GM19035 (cell line): ENCODE measurements around the gene MRTFB.

Experiments used
- ATAC-seq: cut with Tn5 transposase; IDR thresholded peaks from one replicate; pipeline ENCODE4 v1.9.1; 2021; ENCODE audit not compliant: unreplicated experiment

Gene MRTFB

DNA sequence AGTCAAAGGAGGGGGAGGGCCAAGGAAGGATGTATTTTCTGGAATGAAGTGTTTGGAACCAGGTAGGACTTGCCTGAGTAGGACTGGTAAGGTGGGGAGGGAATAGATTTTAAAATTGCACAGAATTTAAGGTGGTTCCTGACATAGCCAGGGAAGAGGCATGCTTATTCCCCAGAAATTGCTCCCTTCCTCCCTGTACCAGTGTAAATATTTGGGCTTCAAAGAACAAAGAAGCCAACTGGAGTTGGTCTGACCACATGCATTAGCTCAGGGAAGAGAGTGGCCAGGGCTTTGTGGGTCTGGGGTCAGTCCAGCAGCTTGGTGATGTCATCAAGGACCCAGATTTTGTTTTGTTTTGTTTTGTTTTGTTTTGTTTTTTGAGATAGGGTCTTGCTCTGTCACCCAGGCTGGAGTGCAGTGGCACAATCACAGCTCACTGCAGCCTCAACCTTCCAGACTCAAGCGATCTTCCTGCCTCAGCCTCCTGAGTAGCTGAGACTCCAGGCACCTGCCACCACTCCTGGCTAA is 9.3 kb upstream of the MRTFB start:
- no peak for ATAC-seq

DNA sequence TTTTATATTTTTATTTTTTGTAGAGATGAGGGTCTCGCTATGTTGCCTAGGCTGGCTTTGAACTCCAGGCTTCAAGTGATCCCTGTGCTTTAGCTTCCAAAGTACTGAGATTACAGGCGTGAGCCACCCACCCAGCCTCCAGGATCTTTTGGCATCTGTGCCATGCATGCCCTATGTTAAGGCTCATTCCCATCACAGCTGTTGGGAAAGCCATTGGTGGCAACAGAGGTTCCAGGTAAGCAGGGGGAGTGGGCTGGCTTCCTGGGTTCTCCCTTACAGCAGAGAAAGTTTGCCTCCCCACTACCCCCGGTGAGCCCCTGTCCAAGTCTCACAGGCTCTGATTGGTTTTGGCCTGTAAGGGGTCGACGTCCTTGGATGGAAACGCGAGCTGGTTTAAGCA is 8.9 kb upstream of the MRTFB start:
- no peak for ATAC-seq

DNA sequence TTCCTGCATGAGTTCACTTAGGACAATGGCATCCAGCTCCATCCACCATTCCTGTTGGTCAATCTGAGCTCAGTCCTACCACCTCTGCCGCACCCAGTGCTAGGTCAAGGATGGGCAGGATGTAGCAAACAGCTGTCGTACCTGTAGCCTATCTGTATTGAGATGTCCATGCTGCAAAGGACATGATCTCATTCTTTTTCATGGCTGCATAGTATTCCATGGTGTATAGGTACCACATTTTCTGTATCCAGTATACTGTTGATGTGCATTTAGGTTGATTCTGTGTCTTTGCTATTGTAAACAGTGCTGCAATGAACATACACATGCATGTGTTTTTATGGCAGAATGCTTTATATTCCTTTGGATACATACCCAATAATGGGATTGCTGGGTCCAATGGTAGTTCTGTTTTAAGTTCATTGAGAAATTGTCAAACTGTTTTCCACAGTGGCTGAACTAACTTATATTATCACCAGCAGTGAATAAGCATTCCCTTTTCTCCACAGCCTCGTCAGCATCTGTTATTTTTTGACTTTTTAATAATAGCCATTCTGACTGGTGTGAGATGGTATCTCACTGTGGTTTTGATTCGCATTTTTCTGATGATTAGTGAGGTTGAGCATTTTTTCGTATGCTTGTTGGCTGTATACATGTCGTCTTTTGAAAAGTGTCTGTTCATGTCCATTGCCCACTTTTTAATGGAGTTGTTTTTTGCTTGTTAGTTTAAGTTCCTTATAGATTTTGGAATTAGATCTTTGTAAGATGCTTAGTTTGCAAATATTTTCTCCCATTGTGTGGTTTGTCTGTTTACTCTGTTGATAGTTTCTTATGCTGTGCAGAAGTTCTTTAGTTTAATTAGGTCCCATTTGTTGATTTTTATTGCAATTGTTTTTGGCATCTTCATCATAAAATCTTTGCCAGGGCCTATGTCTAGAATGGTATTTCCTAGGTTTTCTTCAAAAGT is 7.2 kb upstream of the MRTFB start:
- ATAC-seq, result no peak

DNA sequence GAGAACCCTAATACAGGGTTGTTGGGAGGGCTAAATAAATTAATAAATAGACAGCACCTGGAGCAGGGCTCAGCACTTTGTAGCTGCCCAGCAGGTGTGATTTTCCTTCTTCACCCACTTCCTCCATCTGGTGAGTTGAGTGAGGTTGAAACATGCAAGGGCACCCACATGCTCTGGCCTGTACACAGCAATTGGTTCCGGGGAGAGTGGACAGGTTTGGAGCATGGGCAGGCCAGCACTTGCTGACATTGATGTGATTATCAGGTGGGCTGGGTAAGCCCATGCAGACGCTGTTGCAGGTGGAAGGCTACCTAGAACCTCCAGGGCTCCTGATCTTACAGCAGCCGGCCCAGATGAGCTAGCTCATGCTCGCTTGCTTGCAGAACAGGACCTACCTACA is 1.3 kb upstream of the MRTFB start:
- ATAC-seq, result no peak

DNA sequence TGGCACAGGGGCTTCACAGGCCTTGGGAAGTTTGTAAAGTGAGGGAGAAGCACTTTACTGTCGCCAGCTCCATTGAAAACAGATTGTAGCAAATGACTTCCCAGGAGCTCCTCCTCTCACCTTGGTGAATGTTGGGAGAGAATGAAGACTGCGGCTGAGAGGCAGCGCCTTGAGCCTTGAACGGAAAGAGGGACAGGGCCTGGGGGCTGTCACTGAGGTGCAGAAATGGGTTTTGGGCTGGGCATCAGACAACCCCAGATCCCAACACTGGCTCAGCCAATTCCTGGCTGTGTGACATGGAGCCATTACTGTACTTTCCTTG is 603 bp upstream of the MRTFB start:
- ATAC-seq, result no peak

DNA sequence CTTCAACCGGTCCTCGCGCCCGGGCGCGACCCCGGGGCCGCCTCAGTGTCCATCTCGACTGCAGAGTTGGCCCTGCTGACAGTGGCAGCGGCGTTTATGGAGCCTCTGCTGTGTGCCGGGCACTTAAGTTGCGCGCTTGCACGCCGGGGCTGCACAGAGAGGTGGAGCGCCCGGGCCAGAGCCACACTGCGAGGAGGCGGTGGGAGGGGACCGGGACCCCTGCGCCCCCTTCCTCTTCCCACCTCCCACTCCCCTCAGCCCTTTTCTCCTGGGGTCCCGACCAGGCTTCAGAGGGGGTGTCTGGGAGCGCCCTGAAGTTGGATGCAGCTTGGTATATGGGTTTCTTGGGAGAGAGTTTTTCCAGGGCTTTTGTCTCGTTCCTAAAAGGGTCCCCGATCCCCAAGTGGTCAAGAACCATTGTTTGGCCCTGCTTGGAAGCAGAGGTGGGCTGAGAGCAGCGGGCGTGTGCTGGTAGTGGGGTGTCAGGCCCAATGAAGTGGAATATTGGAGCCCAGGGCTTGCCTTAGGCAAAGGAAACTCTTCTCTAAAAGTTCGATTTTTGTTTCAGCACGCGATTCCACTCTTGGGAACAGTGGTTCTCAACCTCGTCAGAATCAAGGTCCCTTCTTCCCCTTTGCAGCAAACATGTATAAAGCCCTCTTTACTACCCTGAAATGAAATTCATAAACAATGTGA is 605 bp downstream of the MRTFB start:
- ATAC-seq, result peak; percentile 37

DNA sequence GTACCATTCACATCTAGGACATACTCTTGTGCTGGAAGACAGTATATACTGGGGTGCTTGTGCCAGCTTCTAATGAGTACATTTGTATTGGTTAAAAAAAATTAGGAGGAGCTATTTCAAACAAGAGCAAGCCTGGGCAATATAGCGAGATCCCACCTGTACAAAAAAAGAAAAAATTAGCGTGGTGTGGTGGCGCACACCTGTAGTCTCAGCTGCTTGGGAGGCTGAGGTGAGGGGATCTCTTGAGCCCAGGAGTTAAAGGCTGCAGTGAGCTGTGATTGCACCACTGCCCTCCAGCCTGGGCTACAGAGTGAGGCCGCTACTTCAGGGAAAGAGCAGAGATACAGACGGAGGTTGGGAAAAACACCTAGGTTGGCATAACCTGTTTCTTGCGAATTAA is 1.2 kb downstream of the MRTFB start:
- ATAC-seq, result no peak

DNA sequence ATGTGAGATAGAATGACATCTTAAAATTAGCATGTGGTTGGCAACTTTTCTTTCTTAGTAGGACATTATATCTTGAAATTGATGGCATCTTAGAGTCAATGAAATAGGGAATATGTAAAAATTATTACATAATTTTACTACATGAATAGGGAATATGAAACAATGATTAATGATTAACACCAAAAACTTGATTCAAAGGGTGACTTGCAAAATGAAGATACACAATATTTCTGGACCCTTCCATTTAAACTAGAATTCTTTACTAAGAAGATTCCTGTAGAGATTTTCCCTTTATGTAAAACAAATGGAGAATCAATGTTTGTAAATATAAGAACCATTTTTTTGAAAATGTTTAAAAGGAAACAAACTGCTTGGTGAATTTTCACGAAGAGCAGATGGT is 3.4 kb downstream of the MRTFB start:
- no peak for ATAC-seq

DNA sequence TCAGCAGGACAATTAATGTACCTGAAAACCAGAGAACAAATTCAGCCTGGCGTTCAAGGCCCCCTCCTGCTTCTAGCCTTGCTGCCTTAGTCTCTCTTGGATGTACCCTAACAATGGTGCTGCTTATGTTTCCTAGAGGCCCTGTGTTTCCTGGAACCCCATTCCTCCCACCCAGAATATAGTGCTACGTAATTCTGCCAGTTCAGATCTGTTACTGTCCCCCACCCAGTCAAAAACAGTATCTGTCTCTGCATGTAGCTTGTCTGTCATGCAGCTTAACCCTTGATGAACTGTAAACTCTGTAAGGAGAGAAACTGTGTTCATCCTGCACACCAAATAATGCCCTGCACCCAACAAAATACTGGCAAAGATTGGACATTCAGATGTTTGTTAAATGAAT is 6.8 kb downstream of the MRTFB start:
- ATAC-seq, result no peak

DNA sequence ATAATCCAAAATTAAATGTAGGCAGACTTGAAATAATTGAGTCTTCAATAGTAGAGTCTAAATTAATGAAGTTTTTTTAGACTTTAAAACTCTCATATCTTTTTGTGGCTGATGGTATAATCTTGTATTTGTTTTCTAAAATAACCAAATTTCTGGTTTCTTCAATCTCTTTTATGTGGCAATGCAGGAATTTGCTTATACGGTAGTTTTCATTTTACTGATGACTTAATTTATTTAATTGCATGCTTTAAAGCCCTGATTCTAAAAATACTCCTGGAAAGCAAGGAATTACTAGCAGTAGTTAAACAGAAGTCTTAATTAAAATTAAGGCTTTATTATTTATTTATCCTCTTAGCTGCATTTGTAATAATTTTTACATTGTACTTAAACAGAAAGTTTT is 15.4 kb downstream of the MRTFB start:
- no peak for ATAC-seq

DNA sequence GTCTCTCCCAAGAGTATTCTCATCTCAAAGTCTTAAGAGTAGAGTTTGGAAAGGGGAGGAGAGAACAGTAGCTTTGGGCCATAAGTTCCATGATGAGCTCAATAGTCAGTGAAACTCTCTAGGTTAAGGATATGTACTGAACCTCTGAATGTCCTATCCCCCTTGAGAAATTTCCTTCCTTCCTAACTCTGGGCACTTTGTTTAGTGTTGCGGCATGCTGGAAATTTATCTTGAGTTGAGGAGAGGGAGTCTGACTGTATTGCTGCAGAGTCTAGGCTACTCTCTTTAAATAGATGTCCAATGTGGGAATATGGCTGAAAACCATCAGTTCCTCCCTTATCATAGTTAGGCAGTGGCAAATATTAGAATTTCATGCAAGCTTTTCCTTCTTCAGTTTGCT is 16.1 kb downstream of the MRTFB start:
- no peak for ATAC-seq

DNA sequence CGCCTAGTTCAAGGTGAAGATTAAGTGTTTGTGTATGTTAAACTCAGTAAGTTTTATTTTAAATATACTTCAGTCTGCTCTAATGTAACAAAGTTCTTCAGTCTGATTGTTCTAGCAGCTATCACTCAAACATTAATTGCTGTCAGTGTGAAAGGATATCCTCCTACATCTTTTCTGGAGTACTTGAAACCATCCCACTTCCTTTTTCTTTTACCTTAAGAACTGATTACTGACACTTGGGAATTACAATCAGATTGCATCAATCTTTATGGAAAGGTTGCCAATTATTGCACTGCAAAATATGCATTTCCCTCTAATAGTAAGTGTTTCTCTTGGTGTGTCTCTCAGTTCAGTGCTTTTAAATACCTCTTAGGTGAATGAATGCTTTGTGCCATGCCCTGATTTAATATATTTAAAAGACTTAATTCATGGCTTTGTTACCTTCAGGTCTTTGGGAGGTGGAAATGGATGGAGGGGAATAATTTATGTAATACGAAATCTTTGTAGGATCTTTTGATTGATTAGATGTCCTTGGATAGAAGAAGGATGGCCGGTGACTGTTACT is 16.6 kb downstream of the MRTFB start:
- ATAC-seq, result no peak

DNA sequence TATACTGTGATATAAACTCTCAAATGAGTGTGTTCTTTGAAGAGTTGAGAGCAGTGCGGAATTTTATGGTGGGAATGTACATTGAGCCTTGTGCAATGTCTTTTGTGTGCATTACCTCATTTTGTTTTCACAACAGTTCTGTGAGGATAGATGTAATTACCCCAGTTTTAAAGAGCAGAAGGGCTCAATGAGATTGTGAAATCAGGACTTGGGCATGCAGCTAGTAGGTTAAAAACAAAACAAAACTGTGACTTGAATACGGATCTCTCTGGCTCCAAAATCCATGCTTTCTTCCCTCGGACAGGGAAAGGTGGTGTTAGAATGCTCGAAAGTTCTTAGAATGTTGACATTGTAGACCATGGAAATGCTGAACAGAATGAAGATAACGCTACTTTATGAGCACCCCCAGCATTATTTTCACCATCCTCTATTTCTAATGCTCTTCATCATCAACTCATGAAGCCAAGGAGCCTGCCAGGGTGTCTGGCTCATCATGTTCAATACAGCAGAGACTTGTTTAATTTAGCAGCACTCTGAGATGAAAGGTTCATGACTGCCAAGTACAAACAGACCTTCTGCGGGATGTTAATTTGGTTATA is 17.1 kb downstream of the MRTFB start:
- no peak for ATAC-seq

DNA sequence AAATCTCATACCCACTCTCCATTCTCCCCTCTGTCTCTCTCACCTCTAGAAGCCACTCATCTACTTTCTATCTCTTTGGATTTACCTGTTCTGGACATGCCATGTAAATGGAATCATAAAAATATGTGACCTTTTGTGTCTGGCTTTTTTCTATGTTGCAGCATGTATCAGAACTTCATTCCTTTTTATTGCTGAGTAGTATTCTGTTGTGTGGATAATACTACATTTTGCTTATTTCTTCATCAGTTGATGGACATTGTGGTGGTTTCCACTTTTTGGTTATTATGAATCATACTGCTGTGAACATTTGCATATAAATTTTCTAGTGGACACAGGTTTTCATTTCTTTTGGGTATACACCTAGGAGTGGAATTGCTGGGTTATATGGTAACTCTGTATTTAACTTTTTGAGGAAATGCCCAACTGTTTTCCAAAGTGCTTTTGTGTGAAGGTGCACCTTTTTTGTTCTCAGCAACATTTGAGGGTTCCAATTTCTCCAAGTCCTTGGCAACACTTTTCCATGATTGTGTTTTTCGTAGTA is 18.2 kb downstream of the MRTFB start:
- no peak for ATAC-seq

DNA sequence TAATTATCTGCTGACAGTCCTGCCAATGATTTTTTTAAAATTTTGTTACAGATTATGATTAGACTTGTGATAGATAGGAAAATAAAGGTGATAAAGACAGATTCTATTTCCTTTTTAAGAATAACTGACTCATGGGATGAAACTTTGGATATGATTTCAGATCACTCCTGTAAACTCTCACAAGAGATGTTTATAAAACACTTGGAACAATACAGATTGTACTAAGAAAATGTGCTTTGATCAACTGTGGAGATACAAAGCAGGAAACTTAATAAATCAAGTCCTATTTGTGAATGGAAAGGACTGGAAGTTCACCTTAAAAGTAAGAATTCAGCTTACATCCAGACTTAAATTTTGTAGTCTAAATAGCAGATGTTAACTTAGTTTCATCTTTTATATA is 21.4 kb downstream of the MRTFB start:
- ATAC-seq, result no peak

DNA sequence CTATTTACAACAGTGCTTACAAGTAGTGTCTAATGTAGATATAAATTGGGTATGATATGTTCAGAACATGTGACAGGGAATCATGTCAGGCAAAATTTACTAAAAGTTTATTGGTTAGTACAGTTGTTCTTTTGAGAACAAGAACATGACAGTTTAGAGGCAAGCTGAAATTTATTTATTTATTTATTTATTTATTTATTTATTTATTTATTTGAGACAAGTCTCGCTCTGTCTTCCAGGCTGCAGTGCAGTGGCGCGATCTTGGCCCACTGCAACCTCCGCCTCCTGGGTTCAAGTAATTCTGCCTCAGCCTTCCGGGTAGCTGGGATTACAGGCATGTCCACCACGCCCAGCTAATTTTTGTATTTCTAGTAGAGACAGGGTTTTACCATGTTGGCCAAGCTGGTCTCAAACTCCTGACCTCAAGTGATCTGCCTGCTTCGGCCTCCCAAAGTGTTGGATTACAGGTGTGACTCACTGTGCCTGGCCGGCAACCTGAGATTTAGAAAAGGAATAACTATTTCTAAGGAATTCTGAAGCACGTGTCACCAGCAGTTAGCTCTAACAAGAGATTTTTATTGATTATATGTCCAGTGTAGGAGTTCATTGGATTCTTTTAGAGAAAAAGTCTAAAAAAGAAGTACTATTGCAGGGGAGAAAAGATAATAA is 24.9 kb downstream of the MRTFB start:
- ATAC-seq, result no peak

DNA sequence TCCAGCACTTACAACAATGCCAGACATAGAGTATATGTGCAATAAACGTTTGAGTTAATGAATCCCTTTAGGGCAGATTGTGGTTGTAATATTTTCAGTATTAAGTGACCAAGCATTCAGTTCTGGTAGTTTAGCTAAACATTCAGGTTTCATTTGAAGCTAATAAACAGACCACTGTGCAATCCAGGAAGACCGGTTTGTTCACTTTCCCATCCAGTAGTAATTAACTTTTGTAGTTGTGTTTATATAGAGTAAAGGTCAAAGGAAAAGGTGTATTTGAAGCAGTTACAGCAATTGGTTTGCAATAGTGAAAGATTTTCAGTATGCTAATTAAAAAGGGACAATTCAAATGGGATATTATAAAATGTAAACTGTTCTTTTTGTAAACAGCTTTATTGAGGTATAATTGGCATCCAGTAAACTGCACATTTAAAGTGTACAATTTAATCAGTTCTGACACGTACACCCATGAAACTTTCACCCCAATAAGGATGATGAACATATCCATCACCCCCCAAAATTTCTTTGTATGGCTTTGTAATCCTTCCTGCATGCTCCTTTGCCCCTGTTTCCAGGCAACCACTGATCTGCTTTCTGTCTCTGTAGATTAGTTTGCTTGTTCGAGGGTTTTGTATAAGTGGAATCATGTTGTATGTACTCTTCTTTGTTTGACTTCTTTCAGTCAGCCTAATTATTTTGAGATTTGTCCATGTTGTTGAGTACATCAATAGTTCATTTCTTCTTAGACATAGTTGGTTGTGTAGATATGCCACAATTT is 26.3 kb downstream of the MRTFB start:
- no peak for ATAC-seq

DNA sequence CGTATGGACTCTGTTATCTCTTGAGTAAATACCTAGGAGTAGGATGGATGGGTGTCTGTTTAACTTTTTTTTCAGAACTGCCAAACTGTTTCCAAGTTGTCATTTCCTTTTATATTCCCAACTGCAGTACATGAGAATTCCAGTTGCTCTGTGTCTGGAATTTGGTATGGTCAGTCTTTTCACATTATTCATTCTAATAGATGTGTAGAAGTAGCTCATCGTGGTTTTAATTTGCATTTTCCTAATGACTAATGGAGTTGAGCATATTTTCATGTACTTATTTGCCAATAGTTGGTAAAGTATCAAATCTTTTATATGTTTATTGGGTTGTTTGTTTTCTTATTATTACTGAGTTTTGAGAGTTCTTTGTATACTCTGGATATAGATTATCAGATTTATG is 27.0 kb downstream of the MRTFB start:
- no peak for ATAC-seq

DNA sequence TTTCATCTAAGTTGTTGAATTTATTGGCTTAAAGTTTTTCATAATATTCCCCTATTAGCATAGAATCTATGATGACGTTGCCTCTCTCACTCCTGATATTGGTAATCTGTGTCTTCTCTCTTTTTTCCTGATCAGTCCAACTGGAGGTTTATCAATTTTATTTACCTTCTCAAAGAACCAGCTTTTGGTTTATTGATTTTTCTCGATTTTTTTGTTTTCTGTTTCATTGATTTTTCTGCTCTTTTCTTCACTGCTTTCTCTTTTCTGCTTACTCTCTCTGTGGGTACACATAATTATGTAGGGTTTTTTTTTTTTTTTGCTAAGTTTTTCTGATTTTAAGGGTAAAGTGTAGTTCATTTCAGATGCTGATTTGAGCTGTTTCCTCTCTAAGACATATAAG is 29.7 kb downstream of the MRTFB start:
- no peak for ATAC-seq

DNA sequence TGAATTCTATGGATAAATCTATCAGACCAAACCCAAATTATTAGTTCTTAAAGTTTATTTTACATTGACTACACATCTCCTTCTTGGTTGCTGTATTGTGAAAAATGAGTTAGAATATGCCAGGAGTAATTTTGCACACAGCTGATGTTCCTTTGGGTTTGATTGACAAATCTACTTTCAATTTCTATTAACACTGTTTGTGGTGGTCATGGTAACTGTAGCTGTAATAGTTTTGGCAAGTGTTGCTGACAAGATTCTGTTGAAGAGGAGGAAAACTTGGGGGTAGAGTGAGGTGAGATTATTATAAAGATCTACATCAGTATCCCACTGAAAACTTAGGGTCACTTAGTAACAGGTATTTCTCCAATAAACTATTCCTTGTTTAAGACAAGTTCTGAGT is 30.3 kb downstream of the MRTFB start:
- peak; percentile 53 for ATAC-seq
